OCI-LY3 (cell line): ENCODE results near the gene MAP1B.

Source experiments
- EZH2phosphoT487 ChIP-seq: fragments of 200-600 bp; shearing (Covaris generic); IDR thresholded peaks from 2 replicates; pipeline ENCODE4 v1.6.1; 2018; ENCODE audit warnings: antibody characterized with exemption, mixed run types, low read depth
- TF ChIP-seq, protein P1 (sequence below): fragments of 200-600, 300-600 bp; sonication (generic); IDR thresholded peaks from 2 replicates; pipeline ENCODE4 v1.5.1; 2014; ENCODE audit warnings: antibody characterized with exemption, low read length, low read depth

DNA sequence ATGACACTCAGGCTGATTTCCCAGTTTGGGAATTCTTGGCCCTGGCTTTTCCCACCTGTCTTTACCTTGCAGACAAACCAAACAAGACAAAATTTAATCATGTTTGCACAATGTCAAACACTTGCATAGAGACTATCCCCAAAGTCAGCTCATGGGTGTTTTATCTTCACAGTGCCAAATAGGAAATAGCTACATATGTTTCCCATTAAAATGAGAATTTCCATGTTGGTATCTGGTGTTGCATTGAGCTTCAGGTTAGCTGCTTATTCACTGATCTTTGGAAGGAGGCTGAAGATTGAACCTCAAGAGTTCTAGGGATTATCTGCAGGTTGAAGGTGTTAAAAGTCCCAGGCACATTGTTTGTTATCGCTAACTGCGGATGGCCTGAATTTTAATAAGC lies 19.5 kb downstream of the MAP1B start:
- TF ChIP-seq, protein P1, sequence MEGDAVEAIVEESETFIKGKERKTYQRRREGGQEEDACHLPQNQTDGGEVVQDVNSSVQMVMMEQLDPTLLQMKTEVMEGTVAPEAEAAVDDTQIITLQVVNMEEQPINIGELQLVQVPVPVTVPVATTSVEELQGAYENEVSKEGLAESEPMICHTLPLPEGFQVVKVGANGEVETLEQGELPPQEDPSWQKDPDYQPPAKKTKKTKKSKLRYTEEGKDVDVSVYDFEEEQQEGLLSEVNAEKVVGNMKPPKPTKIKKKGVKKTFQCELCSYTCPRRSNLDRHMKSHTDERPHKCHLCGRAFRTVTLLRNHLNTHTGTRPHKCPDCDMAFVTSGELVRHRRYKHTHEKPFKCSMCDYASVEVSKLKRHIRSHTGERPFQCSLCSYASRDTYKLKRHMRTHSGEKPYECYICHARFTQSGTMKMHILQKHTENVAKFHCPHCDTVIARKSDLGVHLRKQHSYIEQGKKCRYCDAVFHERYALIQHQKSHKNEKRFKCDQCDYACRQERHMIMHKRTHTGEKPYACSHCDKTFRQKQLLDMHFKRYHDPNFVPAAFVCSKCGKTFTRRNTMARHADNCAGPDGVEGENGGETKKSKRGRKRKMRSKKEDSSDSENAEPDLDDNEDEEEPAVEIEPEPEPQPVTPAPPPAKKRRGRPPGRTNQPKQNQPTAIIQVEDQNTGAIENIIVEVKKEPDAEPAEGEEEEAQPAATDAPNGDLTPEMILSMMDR = no peak
- no peak for TF ChIP-seq EZH2phosphoT487
